Right lobe of liver (tissue), 6 donors: ENCODE measurements around the gene PLET1. TPM values are rescaled to one million over a fixed set of nuclear protein-coding genes. Genes with fewer than 3 reads are reported as not detected.

Source experiments
- ATAC-seq, 4 donors: fragments of 200-7000 bp; cut with Tn5 transposase; one replicate each; pipeline ENCODE4 v1.9.1; 2020; ENCODE audit warnings: mild to moderate bottlenecking in 4 of 4, moderate library complexity in 4 of 4
- DNase-seq, 3 donors: peaks; one replicate each; pipeline ENCODE4 v3.0.0-alpha.2; 2020
- H3K27ac ChIP-seq, 3 donors: fragments of 200-600 bp; one replicate each; pipeline ENCODE4 v1.8.0; 2022
- H3K27me3 ChIP-seq, 2 donors: fragments of 200-600 bp; one replicate each; pipeline ENCODE4 v1.8.0; 2022
- H3K36me3 ChIP-seq, 4 donors: fragments of 200-600 bp; sonication (generic) in 1 of 4; one replicate each; pipeline versions ENCODE4 v1.5.1 to v1.8.0; 2017 to 2022; ENCODE audit warnings: control low read depth in 1 of 4
- H3K4me1 ChIP-seq, 4 donors: fragments of 200-600 bp; sonication (generic) in 1 of 4; one replicate each; pipeline versions ENCODE4 v1.5.1 to v1.8.0; 2017 to 2022; ENCODE audit warnings: control low read depth in 1 of 4
- H3K4me3 ChIP-seq, 3 donors: fragments of 200-600 bp; one replicate each; pipeline ENCODE4 v1.8.0; 2022
- H3K9me3 ChIP-seq, 4 donors: fragments of 200-600 bp; sonication (generic) in 1 of 4; one replicate each; pipeline versions ENCODE4 v1.5.1 to v1.8.0; 2017 to 2022; ENCODE audit warnings: control low read depth in 1 of 4
- CTCF ChIP-seq, 4 donors: fragments of 200-600 bp in 3 of 4; fragments of 450-650 bp in 1 of 4; IDR thresholded peaks; one replicate each; pipeline versions ENCODE4 v1.5.1 to v1.8.0; 2016 to 2022; ENCODE audit warnings: antibody characterized with exemption in 4 of 4, mild to moderate bottlenecking in 2 of 4
- POLR2A ChIP-seq: fragments of 450-650 bp; IDR thresholded peaks from one replicate; pipeline ENCODE4 v1.6.1; 2017; ENCODE audit warnings: antibody characterized with exemption, mild to moderate bottlenecking
- WGBS: methylation state at CpG from one replicate; pipeline ENCODE4 v1.1.6; 2018; ENCODE audit warnings: low coverage, low lambda C conversion rate; ENCODE audit not compliant: insufficient coverage; ENCODE audit errors: missing lambda C conversion rate; 5-methylcytosine and 5-hydroxymethylcytosine counted together
- intact Hi-C, 2 donors: fragments of 100-400 bp; cut with DNase I; formaldehyde crosslinking; loops; one replicate each; pipeline versions ENCODE4 v1.11.2 to v1.14.1; 2022
- total RNA-seq, 6 experiments: library from RNA; depleted of rRNA in 2 of 6; stranded (reverse); fragments of >200 nt in 2 of 6; fragmentation: NEBNext Ultra II Directional in 3 of 6; extraction: Animal tissue kit (Norgen Biotek cat#: 25700) in 3 of 6; gene quantifications; one replicate each; pipeline versions ENCODE4 v1.1.0 to v1.2.4, GENCODE V29; 2016 to 2023
- donor health status: DM: no; HTN: yes; CAD: no.
- donor health status: DM: no; HTN: no; CAD: no.
- donor health status: DM: no; HTN: no; CAD: no.
- donor health status: DM: no; HTN: yes; CAD: no.
- donor health status: DM: no; HTN: yes; CAD: no.

PLET1 gene
- total RNA-seq, 6 experiments from 2014 or later, result not detected

DNA sequence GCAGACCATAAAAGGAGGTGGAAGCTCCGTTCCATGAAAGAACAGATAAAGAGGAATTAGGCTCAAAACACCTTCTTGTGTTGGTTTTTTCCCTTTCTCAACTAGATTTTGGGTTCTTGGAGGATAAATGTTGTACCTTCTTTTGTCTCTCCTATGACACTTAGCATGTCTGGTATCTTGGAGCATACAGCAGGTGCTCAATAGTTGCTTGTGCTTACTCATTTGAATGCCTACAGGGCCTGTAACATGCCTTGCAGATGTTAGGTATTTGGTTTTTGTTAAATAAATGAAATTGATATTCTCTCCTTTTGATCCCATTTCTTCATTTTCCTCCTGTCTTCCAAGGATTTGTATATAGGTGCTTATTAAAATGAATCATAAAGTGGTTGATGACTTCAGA lies 16.4 kb upstream of the PLET1 start:
- no peaks in the 10 kb centered on the region for H3K36me3 ChIP-seq
- no peaks in the 10 kb centered on the region for H3K9me3 ChIP-seq
- intact Hi-C loops, result loop anchor here in 1 of 2 donors (10.0 kb wide), 1 partner anchor 172 kb away; no protein-coding TSS in a partner anchor
- H3K4me1 ChIP-seq, result peaks cover 0 to 3% (median 0%) of the 10 kb centered on the region in 4 donors
- TF ChIP-seq CTCF (IDR thresholded peaks at IDR 0.05), result no peak
- TF ChIP-seq POLR2A, result no peak
- DNase-seq, result no peak
- no peak overlapping the region for H3K27ac ChIP-seq
- no peaks in the 10 kb centered on the region for H3K27me3 ChIP-seq
- H3K4me3 ChIP-seq, result no peak overlapping the region
- ATAC-seq, result no peak
- 56% methylated on average over 1 of the region's 1 CpG for WGBS

DNA sequence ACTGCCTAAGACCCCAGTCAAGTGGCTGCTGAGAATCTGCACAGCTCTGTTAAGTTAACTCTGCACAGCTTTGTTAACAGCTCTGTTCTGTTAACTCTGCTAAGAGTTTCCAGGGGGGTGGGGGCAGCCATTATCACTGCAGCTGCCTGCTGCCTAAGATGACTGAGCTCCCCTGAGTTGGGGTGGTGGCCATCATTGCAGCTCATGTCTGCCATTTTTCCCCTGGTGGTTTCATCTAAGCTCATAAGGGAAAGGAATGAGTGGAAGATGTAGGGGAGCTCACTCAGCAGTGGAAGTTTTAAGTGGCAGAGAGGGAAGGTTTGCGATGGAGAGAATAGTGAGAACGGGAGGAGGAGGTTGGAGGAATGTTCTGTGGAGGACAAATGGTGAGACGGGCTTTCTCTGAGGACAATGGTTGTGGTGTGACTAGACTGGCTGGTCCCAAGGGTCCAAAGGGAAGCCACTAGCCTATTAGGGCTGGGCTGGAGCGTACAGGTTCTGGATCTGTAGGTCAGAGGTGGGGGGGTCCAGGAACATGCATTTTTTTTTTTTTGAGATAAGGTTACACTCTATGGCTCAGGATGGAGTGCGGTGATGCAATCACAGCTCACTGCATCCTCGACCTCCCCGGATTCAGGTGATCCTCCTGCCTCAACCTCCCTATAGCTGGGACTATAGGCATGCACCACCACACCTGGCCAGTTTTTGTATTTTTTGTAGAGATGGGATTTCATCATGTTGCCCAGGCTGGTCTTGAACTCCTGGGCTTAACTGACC lies 13.5 kb upstream of the PLET1 start:
- no peaks in the 10 kb centered on the region for H3K36me3 ChIP-seq
- H3K9me3 ChIP-seq, result no peaks in the 10 kb centered on the region
- H3K4me1 ChIP-seq, result peaks cover 0 to 18% (median 1%) of the 10 kb centered on the region in 4 donors
- no peak overlapping the region for H3K4me3 ChIP-seq
- no peaks in the 10 kb centered on the region for H3K27me3 ChIP-seq
- 89% methylated on average over 3 of the region's 7 CpGs for WGBS
- DNase-seq (no peak), ATAC-seq (no peak)
- intact Hi-C loops, result loop anchor here in 1 of 2 donors (10.0 kb wide), 1 partner anchor 169 kb away; no protein-coding TSS in a partner anchor
- no peak overlapping the region for H3K27ac ChIP-seq
- TF ChIP-seq POLR2A (no peak), CTCF (IDR thresholded peaks at IDR 0.05) (no peak)

GRCh38 chr11:112273066-112273465 lies 12.4 kb upstream of the PLET1 start:
- H3K36me3 ChIP-seq, result no peaks in the 10 kb centered on the region
- H3K27me3 ChIP-seq, result no peaks in the 10 kb centered on the region
- no peak for TF ChIP-seq POLR2A
- no peak for TF ChIP-seq CTCF (IDR thresholded peaks at IDR 0.05)
- no peak overlapping the region for H3K4me3 ChIP-seq
- ATAC-seq (no peak), DNase-seq (no peak)
- peaks cover 0 to 26% (median 4%) of the 10 kb centered on the region in 4 donors for H3K4me1 ChIP-seq
- 100% methylated on average over 1 of the region's 1 CpG for WGBS
- intact Hi-C loops, result loop anchor here in 1 of 2 donors (10.0 kb wide), 1 partner anchor 168 kb away; no protein-coding TSS in a partner anchor
- no peaks in the 10 kb centered on the region for H3K9me3 ChIP-seq
- no peak overlapping the region for H3K27ac ChIP-seq

DNA sequence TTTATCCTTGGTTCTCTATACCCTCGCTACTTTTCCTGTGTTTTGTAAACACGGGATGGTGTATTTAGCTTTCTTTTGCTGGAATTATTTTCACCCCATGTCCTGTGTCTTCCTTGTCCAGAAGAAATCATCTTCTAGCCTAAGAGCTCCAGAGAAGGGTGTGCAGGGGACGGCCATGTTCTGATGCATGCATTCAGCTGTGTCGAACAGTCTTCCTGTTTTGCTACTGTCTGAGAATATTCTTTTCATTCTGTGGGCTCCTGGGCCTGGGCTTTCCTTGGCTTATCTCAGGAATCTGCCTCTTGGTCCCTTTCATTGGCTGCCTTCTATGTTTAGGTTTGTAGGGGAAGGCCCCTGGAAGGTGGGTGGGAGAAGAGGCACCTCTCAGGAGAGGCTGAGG lies 10.6 kb upstream of the PLET1 start:
- ATAC-seq (no peak), DNase-seq (no peak)
- H3K36me3 ChIP-seq, result no peaks in the 10 kb centered on the region
- no peaks in the 10 kb centered on the region for H3K27me3 ChIP-seq
- H3K27ac ChIP-seq, result peak overlapping the region in 1 of 3 donors; percentile 27
- peaks cover 0 to 33% (median 4%) of the 10 kb centered on the region in 4 donors for H3K4me1 ChIP-seq
- TF ChIP-seq POLR2A (no peak), CTCF (IDR thresholded peaks at IDR 0.05) (no peak)
- no peaks in the 10 kb centered on the region for H3K9me3 ChIP-seq
- intact Hi-C loops, result loop anchor here in 1 of 2 donors (10.0 kb wide), 1 partner anchor 166 kb away; no protein-coding TSS in a partner anchor
- peak overlapping the region in 2 of 3 donors; percentile 10 to 17 for H3K4me3 ChIP-seq
- whole genome bisulfite sequencing, result 86% methylated on average over 4 of the region's 4 CpGs
